Measurements from ENCODE around the gene SNRPE. TPM values are rescaled to one million over a fixed set of nuclear protein-coding genes. Genes with fewer than 3 reads are reported as not detected.
A peak's percentile ranks its signal among the peaks of the same experiment; 100 is the strongest.

SNRPE gene
- total RNA-seq = 100 to 1,000 TPM in 1 of 2 donors, 10 to 100 TPM in 1; 86.1 to 146 TPM

DNA sequence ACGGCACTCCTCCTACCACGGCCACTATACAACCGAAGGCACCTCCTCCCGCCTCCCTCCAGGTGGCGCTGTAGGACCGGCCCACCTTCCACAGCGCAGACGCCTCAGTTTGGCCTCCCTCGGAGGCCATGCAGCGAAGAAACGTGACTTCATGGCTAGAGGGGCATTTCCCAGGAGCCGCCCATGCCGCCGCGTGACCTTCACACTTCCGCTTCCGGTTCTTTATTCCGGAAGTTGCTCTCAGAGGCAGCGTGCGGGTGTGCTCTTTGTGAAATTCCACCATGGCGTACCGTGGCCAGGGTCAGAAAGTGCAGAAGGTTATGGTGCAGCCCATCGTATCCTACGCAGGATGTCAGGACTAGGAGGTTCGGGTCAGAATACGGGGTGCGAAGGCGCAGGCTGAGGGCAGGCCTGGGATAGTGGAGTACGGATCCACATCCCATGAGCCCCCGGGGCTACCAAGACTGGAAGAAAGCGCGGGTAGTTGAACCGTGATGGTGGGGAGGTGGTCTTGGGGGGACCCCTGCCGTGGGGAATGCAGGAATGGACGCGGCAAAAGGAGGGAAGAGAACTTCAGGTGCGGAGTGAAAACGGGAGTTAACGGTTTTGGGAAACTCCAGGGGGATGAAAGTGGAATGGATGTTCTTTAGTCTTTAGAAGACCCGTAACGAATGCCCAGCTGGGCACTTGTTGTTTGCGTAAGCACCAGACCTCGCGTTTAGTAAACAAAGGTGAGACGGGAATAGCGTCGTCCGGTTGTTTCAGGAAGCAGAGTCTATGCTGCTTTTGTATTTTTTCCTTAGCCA lies at the start of gene SNRPE:
Gene SNRPE (plus strand): TSS at position 221 of the 806 bp plus-strand sequence. CDS start 61 bp downstream, at position 282.
- DNase-seq = peak; percentile 96
- H3K27me3 ChIP-seq = no peaks in the 10 kb centered on the region
- intact Hi-C loops (cut with DNase I) = loop anchor here (10.0 kb wide), 1 partner anchor 503 kb away; no protein-coding TSS in a partner anchor

GRCh38 chr1:203813581-203814341 lies 47.6 kb upstream of the SNRPE start:
- Histone ChIP-seq H3K4me1 (no peaks in the 10 kb centered on the region), H3K9ac (ENCODE audit: low read depth in 2 of 2, low read length in 2 of 2) (no peak overlapping the region), H3K36me3 (peaks cover 6% of the 10 kb centered on the region), H3K27me3 (no peaks in the 10 kb centered on the region), H3K4me3 (no peak overlapping the region), H3K9me3 (no peaks in the 10 kb centered on the region), H3K27ac (no peak overlapping the region)
- TF ChIP-seq CTCF (IDR thresholded peaks at IDR 0.05) = no peak
- no peak for DNase-seq
- intact Hi-C loops (cut with DNase I) = no loop called here

More for the DNA sequence above, at the start of gene SNRPE:
- Histone ChIP-seq H3K9me3 (no peaks in the 10 kb centered on the region), H3K36me3 (peaks cover 8% of the 10 kb centered on the region), H3K4me3 (peak within 1 kb of the TSS; percentile 85), H3K9ac (ENCODE audit: low read depth in 2 of 2, low read length in 2 of 2) (peak within 1 kb of the TSS; percentile 77 to 83), H3K27ac (peak within 1 kb of the TSS; percentile 65), H3K4me1 (peaks cover 10% of the 10 kb centered on the region)
- TF ChIP-seq CTCF (IDR thresholded peaks at IDR 0.05) = peak; percentile 92

DNA sequence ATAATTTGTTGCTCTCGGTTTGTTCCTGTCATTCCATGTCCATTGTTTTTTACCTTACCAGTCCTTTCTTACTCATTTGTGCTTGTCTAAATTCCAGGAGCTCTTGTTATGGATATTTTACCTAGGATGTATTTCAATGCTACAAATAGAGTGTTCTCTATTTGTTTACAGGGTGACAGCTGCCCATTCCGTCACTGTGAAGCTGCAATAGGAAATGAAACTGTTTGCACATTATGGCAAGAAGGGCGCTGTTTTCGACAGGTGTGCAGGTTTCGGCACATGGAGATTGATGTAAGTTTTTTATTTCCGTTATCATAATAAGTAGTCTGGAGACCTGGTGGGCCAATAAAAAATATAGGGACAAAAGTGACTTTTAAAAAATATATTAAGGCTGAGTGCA lies 43.0 kb upstream of the SNRPE start:
- H3K36me3 ChIP-seq = peaks cover 18% of the 10 kb centered on the region
- no peaks in the 10 kb centered on the region for H3K9me3 ChIP-seq
- H3K4me1 ChIP-seq = no peaks in the 10 kb centered on the region
- no peaks in the 10 kb centered on the region for H3K27me3 ChIP-seq
- intact Hi-C loops (cut with DNase I) = no loop called here
- DNase-seq = no peak
- TF ChIP-seq CTCF (IDR thresholded peaks at IDR 0.05) = no peak
- H3K4me3 ChIP-seq = no peak overlapping the region
- H3K9ac ChIP-seq (ENCODE audit: low read depth in 2 of 2, low read length in 2 of 2) = no peak overlapping the region
- no peak overlapping the region for H3K27ac ChIP-seq

DNA sequence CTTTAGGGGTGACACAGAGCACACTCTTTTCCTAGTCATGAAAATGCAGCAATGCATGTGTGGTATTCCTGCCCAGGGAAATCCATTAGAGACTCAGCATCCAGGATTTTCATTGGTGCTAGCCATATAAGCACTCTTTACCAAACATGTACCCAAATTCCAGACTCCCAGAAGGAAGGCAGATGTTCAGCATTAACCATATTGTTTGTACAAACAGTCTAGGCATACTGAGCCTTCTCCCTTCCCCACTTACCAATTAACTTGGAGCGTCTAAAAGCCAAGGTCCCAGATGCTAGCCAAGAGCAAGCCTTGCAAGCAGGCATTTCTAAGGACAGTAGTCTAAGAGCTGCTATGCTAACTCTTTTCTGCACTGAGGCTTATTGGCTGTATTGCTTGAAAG lies 38.1 kb upstream of the SNRPE start:
- H3K36me3 ChIP-seq = peaks cover 11% of the 10 kb centered on the region
- H3K4me1 ChIP-seq = no peaks in the 10 kb centered on the region
- no peaks in the 10 kb centered on the region for H3K9me3 ChIP-seq
- no peaks in the 10 kb centered on the region for H3K27me3 ChIP-seq
- intact Hi-C loops (cut with DNase I) = no loop called here
- no peak for DNase-seq
- no peak overlapping the region for H3K27ac ChIP-seq
- TF ChIP-seq CTCF (IDR thresholded peaks at IDR 0.05) = no peak
- H3K9ac ChIP-seq (ENCODE audit: low read depth in 2 of 2, low read length in 2 of 2) = no peak overlapping the region
- H3K4me3 ChIP-seq = no peak overlapping the region

DNA sequence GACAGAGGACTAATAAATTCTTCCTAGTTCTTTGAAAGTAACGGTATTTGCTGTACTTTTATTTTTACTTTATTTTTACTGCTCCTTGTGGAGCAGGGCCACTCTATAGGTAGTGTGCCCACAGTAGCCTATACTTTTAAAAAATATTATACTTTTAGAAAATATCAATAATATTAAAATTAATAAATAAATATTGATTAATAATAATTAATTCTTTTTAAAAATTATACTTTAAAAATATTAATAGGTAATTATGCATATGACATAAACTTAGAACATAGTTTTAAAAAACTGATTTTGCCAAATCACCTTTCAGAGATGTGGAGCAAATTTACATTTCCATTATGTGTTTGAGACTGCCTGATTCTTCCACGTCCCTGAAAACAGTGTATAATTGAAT lies 35.2 kb upstream of the SNRPE start:
- Histone ChIP-seq H3K27me3 (no peaks in the 10 kb centered on the region), H3K4me3 (no peak overlapping the region), H3K9me3 (no peaks in the 10 kb centered on the region), H3K36me3 (peaks cover 2% of the 10 kb centered on the region), H3K4me1 (no peaks in the 10 kb centered on the region), H3K27ac (no peak overlapping the region), H3K9ac (ENCODE audit: low read depth in 2 of 2, low read length in 2 of 2) (no peak overlapping the region)
- intact Hi-C loops (cut with DNase I) = no loop called here
- no peak for TF ChIP-seq CTCF (IDR thresholded peaks at IDR 0.05)
- DNase-seq = no peak
